B cell (primary cell): ENCODE results near the gene TSPAN9. TPM values are rescaled to one million over a fixed set of nuclear protein-coding genes. Genes with fewer than 3 reads are reported as not detected.

Source experiments
- ATAC-seq: fragments of 200-7000 bp; cut with Tn5 transposase; one replicate; pipeline ENCODE4 v1.10.0; 2021; ENCODE audit warnings: low read depth, mild to moderate bottlenecking, moderate number of reproducible peaks, moderate library complexity
- CTCF ChIA-PET: fragments of 350-600 bp; sonication (Branson Sonifier 250); formaldehyde crosslinking; loops from one replicate; lab custom pipeline; 2021; ENCODE audit warnings: antibody characterized with exemption, inconsistent platforms; lab: Charles Lee
- POLR2A ChIA-PET: fragments of 350-600 bp; sonication (Branson Sonifier 250); formaldehyde crosslinking; loops from one replicate; lab custom pipeline; 2021; ENCODE audit warnings: antibody characterized with exemption; lab: Charles Lee
- DNase-seq: peaks from one replicate; pipeline ENCODE4 v3.0.0; 2013
- H2AFZ ChIP-seq: 2 replicates; pipeline ENCODE4 v1.6.1; 2012; ENCODE audit warnings: mild to moderate bottlenecking, low read depth, low read length; ENCODE audit not compliant: insufficient read depth, poor library complexity, severe bottlenecking
- H3K27ac ChIP-seq, 2 donors: 1 replicate in 1 of 2; 2 replicates in 1 of 2; pipeline ENCODE4 v1.5.1; 2012 to 2013; ENCODE audit warnings: low read length in 2 of 2, mild to moderate bottlenecking in 2 of 2, moderate library complexity in 1 of 2
- H3K27me3 ChIP-seq, 4 experiments: fragments of 200-600 bp in 1 of 4; sonication (generic) in 1 of 4; replicated peaks in 1 of 4; 1 replicate in 2 of 4; 2 replicates in 2 of 4; pipeline versions ENCODE4 v1.6.1 to v1.7.0; 2013 to 2016; ENCODE audit warnings: low read length in 3 of 4, mild to moderate bottlenecking in 2 of 4, mixed read lengths in 1 of 4, moderate library complexity in 1 of 4; ENCODE audit not compliant: insufficient read depth in 4 of 4, control insufficient read depth in 3 of 4; ENCODE audit errors: control extremely low read depth in 1 of 4
- H3K36me3 ChIP-seq, 2 experiments: replicated peaks in 1 of 2; 1 replicate in 1 of 2; 2 replicates in 1 of 2; pipeline versions ENCODE4 v1.6.1 to v1.7.1; 2013; ENCODE audit warnings: low read length in 1 of 2; ENCODE audit not compliant: insufficient read depth in 2 of 2, control insufficient read depth in 1 of 2; ENCODE audit errors: control extremely low read depth in 1 of 2, extremely low read depth in 1 of 2
- H3K4me1 ChIP-seq, 2 donors: fragments of 200-600 bp in 1 of 2; sonication (generic) in 1 of 2; 1 replicate in 1 of 2; 2 replicates in 1 of 2; pipeline versions ENCODE4 v1.5.1 to v1.6.1; 2013 to 2017; ENCODE audit warnings: low read length in 2 of 2; ENCODE audit not compliant: control insufficient read depth in 2 of 2, insufficient read depth in 2 of 2
- H3K4me2 ChIP-seq: replicated peaks from 2 replicates; pipeline ENCODE3; 2012; ENCODE audit warnings: mild to moderate bottlenecking, low read depth, low read length; ENCODE audit not compliant: poor library complexity, severe bottlenecking
- H3K4me3 ChIP-seq, 5 experiments: fragments of 200-600 bp in 1 of 5; sonication (generic) in 1 of 5; 1 replicate in 3 of 5; 2 replicates in 2 of 5; pipeline versions ENCODE4 v1.5.1 to v1.7.0; 2011 to 2016; ENCODE audit warnings: low read length in 4 of 5, mild to moderate bottlenecking in 4 of 5, low read depth in 2 of 5, control low read depth in 1 of 5, moderate library complexity in 1 of 5; ENCODE audit not compliant: insufficient read depth in 1 of 5; ENCODE audit errors: control extremely low read depth in 1 of 5, extremely low read depth in 1 of 5
- H3K79me2 ChIP-seq: fragments of 200-600 bp; sonication (generic); one replicate; pipeline ENCODE4 v1.6.0; 2016; ENCODE audit warnings: low read length; ENCODE audit not compliant: control insufficient read depth, insufficient read depth
- H3K9ac ChIP-seq: fragments of 200-600 bp; sonication (generic); 2 replicates; pipeline ENCODE4 v1.6.1; 2017; ENCODE audit warnings: mild to moderate bottlenecking, low read length, moderate library complexity
- H3K9me3 ChIP-seq, 3 donors: one replicate each; pipeline versions ENCODE4 v1.6.1 to v1.7.1; 2013; ENCODE audit warnings: low read length in 2 of 3; ENCODE audit not compliant: control insufficient read depth in 2 of 3, insufficient read depth in 1 of 3; ENCODE audit errors: control extremely low read depth in 1 of 3
- H4K20me1 ChIP-seq: 2 replicates; pipeline ENCODE4 v1.6.0; 2012; ENCODE audit warnings: mild to moderate bottlenecking, low read length; ENCODE audit not compliant: insufficient read depth, control insufficient read depth, poor library complexity, severe bottlenecking
- H3K27ac Mint-ChIP-seq: one replicate; pipeline ENCODE4 v1.8.0; 2021; ENCODE audit warnings: mixed read lengths
- H3K27me3 Mint-ChIP-seq: one replicate; pipeline ENCODE4 v1.8.0; 2021; ENCODE audit warnings: mixed read lengths
- H3K4me1 Mint-ChIP-seq: one replicate; pipeline ENCODE4 v1.8.0; 2021; ENCODE audit warnings: mixed read lengths
- H3K4me3 Mint-ChIP-seq: one replicate; pipeline ENCODE4 v1.8.0; 2021; ENCODE audit warnings: mixed read lengths
- H3K9me3 Mint-ChIP-seq: one replicate; pipeline ENCODE4 v1.8.0; 2022; ENCODE audit warnings: mixed read lengths; ENCODE audit not compliant: insufficient read depth
- CTCF ChIP-seq: fragments of 200-600 bp; IDR thresholded peaks from one replicate; pipeline ENCODE4 v1.8.0; 2022; ENCODE audit warnings: antibody characterized with exemption, mild to moderate bottlenecking
- EZH2 ChIP-seq: IDR thresholded peaks from 2 replicates; pipeline ENCODE4 v1.6.1; 2012; ENCODE audit warnings: borderline replicate concordance, low read depth, mild to moderate bottlenecking, moderate library complexity, low read length; ENCODE audit not compliant: insufficient read depth, poor library complexity, severe bottlenecking
- WGBS: methylation state at CpG from one replicate; pipeline ENCODE4 v1.1.5; 2013; ENCODE audit warnings: missing lambda C conversion rate; ENCODE audit not compliant: insufficient coverage; 5-methylcytosine and 5-hydroxymethylcytosine counted together
- intact Hi-C: fragments of 100-400 bp; cut with micrococcal nuclease; formaldehyde crosslinking; loops from one replicate; pipeline ENCODE4 v1.10.0; 2022
- polyA plus RNA-seq: library from polyadenylated mRNA; depleted of rRNA; stranded (reverse); fragments of >200 nt; gene quantifications from 2 replicates; pipeline ENCODE4 v1.2.3, GENCODE V29; 2012
- total RNA-seq, 2 donors: library from RNA; stranded (reverse); fragments of 120-200 nt in 1 of 2; gene quantifications; 1 replicate in 1 of 2; 2 replicates in 1 of 2; pipeline versions ENCODE4 v1.2.3 to v1.2.4, GENCODE V29; 2013 to 2022

TSPAN9 gene
- total and polyA plus RNA-seq, 2 donors (not counting 1 experiment from before 2014, with no cell fraction given) = 0.15 to 0.37 TPM

GRCh38 chr12:3195859-3196483 is 118.8 kb downstream of the TSPAN9 start:
- TF ChIP-seq CTCF (no peak), EZH2 (no peak)
- Histone ChIP-seq H3K79me2 (no peaks in the 10 kb centered on the region), H3K9ac (no peak overlapping the region), H3K36me3 (no peaks in the 10 kb centered on the region), H3K9me3 (no peaks in the 10 kb centered on the region), H4K20me1 (no peaks in the 10 kb centered on the region), H3K4me3 (no peak overlapping the region), H3K27ac (no peak overlapping the region), H3K4me1 (peaks cover 12 to 18% of the 10 kb centered on the region in 2 donors), H2AFZ (no peak overlapping the region), H3K4me2 (no peak overlapping the region), H3K27me3 (peaks cover 0 to 26% (median 2%) of the 10 kb centered on the region in 4 experiments)
- intact Hi-C loops = no loop called here
- Mint-ChIP-seq H3K4me3 (no peak overlapping the region), H3K27ac (no peak overlapping the region), H3K9me3 (no peaks in the 10 kb centered on the region), H3K27me3 (peaks cover 55% of the 10 kb centered on the region), H3K4me1 (peaks cover 7% of the 10 kb centered on the region)
- DNase-seq (no peak), ATAC-seq (no peak)
- WGBS = 99% methylated on average over 7 of the region's 14 CpGs
- ChIA-PET POLR2A (no interaction called here), CTCF (interaction anchor here (0.7 to 1.2 kb wide), 2 partner anchors 12 to 33 kb away, joined by 3 read pairs; no protein-coding TSS in a partner anchor)

GRCh38 chr12:3196488-3196887 is 119.3 kb downstream of the TSPAN9 start:
- peaks cover 15 to 23% of the 10 kb centered on the region in 2 donors for H3K4me1 ChIP-seq
- CTCF ChIA-PET = interaction anchor here (1.2 kb wide), 1 partner anchor 12 kb away, joined by 3 read pairs; no protein-coding TSS in a partner anchor
- DNase-seq = no peak
- ATAC-seq = no peak
- H3K4me2 ChIP-seq = no peak overlapping the region
- H3K4me3 ChIP-seq = no peak overlapping the region
- Mint-ChIP-seq H3K9me3 (no peaks in the 10 kb centered on the region), H3K27me3 (peaks cover 59% of the 10 kb centered on the region), H3K4me3 (no peak overlapping the region), H3K4me1 (peaks cover 11% of the 10 kb centered on the region), H3K27ac (no peak overlapping the region)
- intact Hi-C loops = no loop called here
- H3K9me3 ChIP-seq = no peaks in the 10 kb centered on the region
- no peak overlapping the region for H3K27ac ChIP-seq
- no peaks in the 10 kb centered on the region for H3K79me2 ChIP-seq
- no peaks in the 10 kb centered on the region for H3K36me3 ChIP-seq
- TF ChIP-seq CTCF = no peak
- TF ChIP-seq EZH2 = no peak
- no peak overlapping the region for H2AFZ ChIP-seq
- peaks cover 0 to 31% (median 7%) of the 10 kb centered on the region in 4 experiments for H3K27me3 ChIP-seq
- H3K9ac ChIP-seq = no peak overlapping the region
- 33% methylated on average over 1 of the region's 1 CpG for WGBS
- POLR2A ChIA-PET = no interaction called here
- no peaks in the 10 kb centered on the region for H4K20me1 ChIP-seq
